Stimulated activated CD8-positive, alpha-beta memory T cell treated with anti-CD3 and anti-CD28 coated beads, Interleukin-2, amount 100 ng/mL, for 48 hours (primary cell): ENCODE data around the gene KRCC1.
"Not testable (repeated sequence)": the region's sequence is repeated elsewhere in the genome, so short reads cannot be mapped to it uniquely, and the experiment has no call there.

Source experiments
- DNase-seq, 2 donors: peaks; one replicate each; pipeline ENCODE4 v3.0.0-alpha.2; 2020; ENCODE audit warnings: low read depth in 2 of 2

Gene KRCC1

GRCh38 chr2:88077080-88077479 lies 21.5 kb upstream of the KRCC1 start:
- DNase-seq, result no peak

GRCh38 chr2:88074854-88075292 lies 19.3 kb upstream of the KRCC1 start:
- no peak for DNase-seq

- no peak for DNase-seq
Measured at GRCh38 chr2:88074150-88074549, 18.6 kb upstream of the KRCC1 start.

GRCh38 chr2:88071365-88071764 lies 15.8 kb upstream of the KRCC1 start:
- DNase-seq, result no peak

GRCh38 chr2:88070055-88070454 lies 14.5 kb upstream of the KRCC1 start:
- DNase-seq, result no peak

GRCh38 chr2:88069117-88069516 lies 13.5 kb upstream of the KRCC1 start:
- DNase-seq, result no peak

- no peak for DNase-seq
Measured at GRCh38 chr2:88068044-88068443, 12.5 kb upstream of the KRCC1 start.

- no peak for DNase-seq
Measured at GRCh38 chr2:88067598-88067997, 12.0 kb upstream of the KRCC1 start, which contains the start of gene SMYD1. TSS of gene SMYD1 (plus strand) at chr2:88067825. CDS start at chr2:88067865, 40 bp downstream.

GRCh38 chr2:88067189-88067588 lies 11.6 kb upstream of the KRCC1 start:
- no peak for DNase-seq

GRCh38 chr2:88066543-88066942 lies 11.0 kb upstream of the KRCC1 start:
- no peak for DNase-seq

GRCh38 chr2:88061295-88061694 lies 5.7 kb upstream of the KRCC1 start:
- DNase-seq, result no peak

- no peak for DNase-seq
Measured at GRCh38 chr2:88060907-88061275, 5.3 kb upstream of the KRCC1 start.

GRCh38 chr2:88059979-88060906 lies 4.7 kb upstream of the KRCC1 start:
- DNase-seq, result no peak

GRCh38 chr2:88058191-88058590 lies 2.6 kb upstream of the KRCC1 start:
- no peak for DNase-seq

GRCh38 chr2:88057437-88057844 lies 1.9 kb upstream of the KRCC1 start:
- DNase-seq, result no peak

GRCh38 chr2:88054782-88055370 lies 707 bp downstream of the KRCC1 start:
- DNase-seq, result no peak

- no peak for DNase-seq
Measured at GRCh38 chr2:88053934-88054781, 1.4 kb downstream of the KRCC1 start.

- no peak for DNase-seq
Measured at GRCh38 chr2:88053296-88053695, 2.3 kb downstream of the KRCC1 start.

- DNase-seq, result no peak
Measured at GRCh38 chr2:88051792-88052191, 3.8 kb downstream of the KRCC1 start.

GRCh38 chr2:88049622-88050021 lies 6.0 kb downstream of the KRCC1 start:
- no peak for DNase-seq

- DNase-seq, result no peak
Measured at GRCh38 chr2:88048541-88048940, 7.0 kb downstream of the KRCC1 start.

GRCh38 chr2:88045561-88045960 lies 10.0 kb downstream of the KRCC1 start:
- DNase-seq, result not testable (repeated sequence)
